Panc1 (cell line): ENCODE data around the gene TPST2. TPM values are rescaled to one million over a fixed set of nuclear protein-coding genes. Genes with fewer than 3 reads are reported as not detected.

ENCODE experiments used
- ATAC-seq: fragments of 200-7000 bp; cut with Tn5 transposase; 2 replicates; pipeline ENCODE4 v1.9.1; 2020; ENCODE audit warnings: mild to moderate bottlenecking, moderate library complexity
- BruUV-seq: library from RNA; stranded (reverse); fragments of 400-500 nt; replicated peaks from 2 replicates; lab custom pipeline; 2021; lab: Mats Ljungman, UMichigan
- CTCF ChIA-PET: fragments of 300-600 bp; sonication (Branson Sonifier 250); formaldehyde crosslinking; loops from one replicate; lab custom pipeline; 2022; ENCODE audit warnings: antibody characterized with exemption; lab: Charles Lee
- POLR2A ChIA-PET: fragments of 300-600 bp; sonication (Branson Sonifier 250); formaldehyde crosslinking; loops from one replicate; lab custom pipeline; 2022; ENCODE audit warnings: antibody characterized with exemption; lab: Charles Lee
- DNase-seq: peaks from one replicate; pipeline ENCODE4 v3.0.0-alpha.2; 2010; ENCODE audit warnings: low read depth, low spot score
- H3K27ac ChIP-seq: 2 replicates; pipeline ENCODE4 v1.5.1; 2011; ENCODE audit warnings: mild to moderate bottlenecking, low read length, inconsistent platforms
- H3K27me3 ChIP-seq: fragments of 200-500 bp; sonication (Bioruptor generic); 2 replicates; pipeline ENCODE4 v1.6.0; 2014; ENCODE audit warnings: low read length, inconsistent platforms; ENCODE audit not compliant: control insufficient read depth, insufficient read depth
- H3K36me3 ChIP-seq: fragments of 200-500 bp; sonication (Bioruptor generic); 2 replicates; pipeline ENCODE4 v1.5.1; 2014; ENCODE audit warnings: inconsistent platforms, mild to moderate bottlenecking, low read length, moderate library complexity; ENCODE audit not compliant: control insufficient read depth, insufficient read depth
- H3K4me1 ChIP-seq: 2 replicates; pipeline ENCODE4 v1.5.1; 2011; ENCODE audit warnings: inconsistent platforms, mild to moderate bottlenecking, low read length, moderate library complexity; ENCODE audit not compliant: control insufficient read depth, insufficient read depth
- H3K4me3 ChIP-seq, 2 experiments: 2 replicates each; pipeline ENCODE4 v1.5.1; 2011 to 2012; ENCODE audit warnings: low read depth in 2 of 2, low read length in 2 of 2, mild to moderate bottlenecking in 2 of 2, inconsistent platforms in 1 of 2, moderate library complexity in 1 of 2
- H3K9me3 ChIP-seq: fragments of 200-500 bp; sonication (Bioruptor generic); 2 replicates; pipeline ENCODE4 v1.5.1; 2014; ENCODE audit warnings: low read depth, mild to moderate bottlenecking, inconsistent platforms, low read length, moderate library complexity; ENCODE audit not compliant: control insufficient read depth, insufficient read depth
- POLR2AphosphoS5 ChIP-seq: IDR thresholded peaks from 2 replicates; pipeline ENCODE4 v1.6.1; 2012; ENCODE audit warnings: mild to moderate bottlenecking, low read depth, low read length, moderate library complexity
- SIN3A ChIP-seq: IDR thresholded peaks from 2 replicates; pipeline ENCODE4 v1.6.1; 2012; ENCODE audit warnings: low read depth, mild to moderate bottlenecking, low read length, moderate library complexity, borderline replicate concordance; ENCODE audit not compliant: insufficient read depth
- TCF7L2 ChIP-seq: IDR thresholded peaks from 2 replicates; pipeline ENCODE4 v1.6.1; 2011; ENCODE audit warnings: mild to moderate bottlenecking, low read depth, low read length, inconsistent platforms
- in situ Hi-C: cut with HindIII; loops from 2 replicates; pipeline ENCODE4 v1.10.0; 2016; ENCODE audit warnings: low sequenced_read_pairs, low pct_unique_long_range_greater_than_20kb
- intact Hi-C: fragments of 100-400 bp; cut with micrococcal nuclease; formaldehyde crosslinking; loops from one replicate; pipeline ENCODE4 v1.10.0; 2022; ENCODE audit not compliant: unreplicated experiment
- total RNA-seq: library from RNA; stranded (reverse); gene quantifications from one replicate; pipeline ENCODE4 v1.2.1, GENCODE V29; 2021; ENCODE audit not compliant: unreplicated experiment
- TF ChIP-seq, protein P1 (sequence below): fragments of 450-650 bp; IDR thresholded peaks from 2 replicates; pipeline ENCODE4 v1.5.1; 2017; ENCODE audit warnings: mild to moderate bottlenecking
- TF ChIP-seq, protein P2 (sequence below), 2 experiments: IDR thresholded peaks; 2 replicates each; pipeline ENCODE4 v1.6.1; 2011 to 2012; ENCODE audit warnings: low read depth in 2 of 2, control low read depth in 1 of 2, low read length in 1 of 2, mild to moderate bottlenecking in 1 of 2, moderate library complexity in 1 of 2; ENCODE audit not compliant: insufficient read depth in 1 of 2

Gene TPST2
- total RNA-seq, 1 experiment from 2014 or later = 7.1 TPM

- no TSS peak for BruUV-seq
- Histone ChIP-seq H3K4me1 (no peaks in the 10 kb centered on the region), H3K4me3 (no peak overlapping the region), H3K36me3 (no peaks in the 10 kb centered on the region), H3K27me3 (no peaks in the 10 kb centered on the region), H3K27ac (no peak overlapping the region), H3K9me3 (no peaks in the 10 kb centered on the region)
- POLR2A ChIA-PET = no interaction called here
- ATAC-seq (no peak), DNase-seq (no peak)
- intact Hi-C loops (no loop called here), in situ Hi-C loops (no loop called here)
- CTCF ChIA-PET = no interaction called here
- TF ChIP-seq POLR2AphosphoS5 = no peak
These were observed 31.6 kb downstream of the TPST2 start for GRCh38 chr22:26558248-26558895.

GRCh38 chr22:26556904-26557303 is 33.0 kb downstream of the TPST2 start:
- no peak for TF ChIP-seq SIN3A
- TF ChIP-seq, protein P1, sequence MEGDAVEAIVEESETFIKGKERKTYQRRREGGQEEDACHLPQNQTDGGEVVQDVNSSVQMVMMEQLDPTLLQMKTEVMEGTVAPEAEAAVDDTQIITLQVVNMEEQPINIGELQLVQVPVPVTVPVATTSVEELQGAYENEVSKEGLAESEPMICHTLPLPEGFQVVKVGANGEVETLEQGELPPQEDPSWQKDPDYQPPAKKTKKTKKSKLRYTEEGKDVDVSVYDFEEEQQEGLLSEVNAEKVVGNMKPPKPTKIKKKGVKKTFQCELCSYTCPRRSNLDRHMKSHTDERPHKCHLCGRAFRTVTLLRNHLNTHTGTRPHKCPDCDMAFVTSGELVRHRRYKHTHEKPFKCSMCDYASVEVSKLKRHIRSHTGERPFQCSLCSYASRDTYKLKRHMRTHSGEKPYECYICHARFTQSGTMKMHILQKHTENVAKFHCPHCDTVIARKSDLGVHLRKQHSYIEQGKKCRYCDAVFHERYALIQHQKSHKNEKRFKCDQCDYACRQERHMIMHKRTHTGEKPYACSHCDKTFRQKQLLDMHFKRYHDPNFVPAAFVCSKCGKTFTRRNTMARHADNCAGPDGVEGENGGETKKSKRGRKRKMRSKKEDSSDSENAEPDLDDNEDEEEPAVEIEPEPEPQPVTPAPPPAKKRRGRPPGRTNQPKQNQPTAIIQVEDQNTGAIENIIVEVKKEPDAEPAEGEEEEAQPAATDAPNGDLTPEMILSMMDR = no peak
- no peak for TF ChIP-seq TCF7L2
- TF ChIP-seq, protein P2, sequence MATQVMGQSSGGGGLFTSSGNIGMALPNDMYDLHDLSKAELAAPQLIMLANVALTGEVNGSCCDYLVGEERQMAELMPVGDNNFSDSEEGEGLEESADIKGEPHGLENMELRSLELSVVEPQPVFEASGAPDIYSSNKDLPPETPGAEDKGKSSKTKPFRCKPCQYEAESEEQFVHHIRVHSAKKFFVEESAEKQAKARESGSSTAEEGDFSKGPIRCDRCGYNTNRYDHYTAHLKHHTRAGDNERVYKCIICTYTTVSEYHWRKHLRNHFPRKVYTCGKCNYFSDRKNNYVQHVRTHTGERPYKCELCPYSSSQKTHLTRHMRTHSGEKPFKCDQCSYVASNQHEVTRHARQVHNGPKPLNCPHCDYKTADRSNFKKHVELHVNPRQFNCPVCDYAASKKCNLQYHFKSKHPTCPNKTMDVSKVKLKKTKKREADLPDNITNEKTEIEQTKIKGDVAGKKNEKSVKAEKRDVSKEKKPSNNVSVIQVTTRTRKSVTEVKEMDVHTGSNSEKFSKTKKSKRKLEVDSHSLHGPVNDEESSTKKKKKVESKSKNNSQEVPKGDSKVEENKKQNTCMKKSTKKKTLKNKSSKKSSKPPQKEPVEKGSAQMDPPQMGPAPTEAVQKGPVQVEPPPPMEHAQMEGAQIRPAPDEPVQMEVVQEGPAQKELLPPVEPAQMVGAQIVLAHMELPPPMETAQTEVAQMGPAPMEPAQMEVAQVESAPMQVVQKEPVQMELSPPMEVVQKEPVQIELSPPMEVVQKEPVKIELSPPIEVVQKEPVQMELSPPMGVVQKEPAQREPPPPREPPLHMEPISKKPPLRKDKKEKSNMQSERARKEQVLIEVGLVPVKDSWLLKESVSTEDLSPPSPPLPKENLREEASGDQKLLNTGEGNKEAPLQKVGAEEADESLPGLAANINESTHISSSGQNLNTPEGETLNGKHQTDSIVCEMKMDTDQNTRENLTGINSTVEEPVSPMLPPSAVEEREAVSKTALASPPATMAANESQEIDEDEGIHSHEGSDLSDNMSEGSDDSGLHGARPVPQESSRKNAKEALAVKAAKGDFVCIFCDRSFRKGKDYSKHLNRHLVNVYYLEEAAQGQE (IDR thresholded peaks at IDR 0.05; ENCODE audit: insufficient read depth in 1 of 2, low read depth in 2 of 2, low read length in 1 of 2) = no peak
- TF ChIP-seq POLR2AphosphoS5 = no peak
- ATAC-seq (no peak), DNase-seq (no peak)
- in situ Hi-C loops (no loop called here), intact Hi-C loops (no loop called here)
- BruUV-seq = no TSS peak
- H3K9me3 ChIP-seq = no peaks in the 10 kb centered on the region
- ChIA-PET CTCF (no interaction called here), POLR2A (no interaction called here)
- no peaks in the 10 kb centered on the region for H3K4me1 ChIP-seq
- H3K27me3 ChIP-seq = no peaks in the 10 kb centered on the region
- H3K27ac ChIP-seq = no peak overlapping the region
- H3K4me3 ChIP-seq = no peak overlapping the region
- no peaks in the 10 kb centered on the region for H3K36me3 ChIP-seq

GRCh38 chr22:26555478-26555877 is 34.5 kb downstream of the TPST2 start:
- intact Hi-C loops = no loop called here
- no peak for ATAC-seq
- DNase-seq = no peak
- BruUV-seq = no TSS peak
- no peaks in the 10 kb centered on the region for H3K27me3 ChIP-seq
- H3K9me3 ChIP-seq = no peaks in the 10 kb centered on the region
- in situ Hi-C loops = no loop called here
- H3K36me3 ChIP-seq = no peaks in the 10 kb centered on the region
- ChIA-PET CTCF (no interaction called here), POLR2A (no interaction called here)
- no peak overlapping the region for H3K4me3 ChIP-seq
- no peak overlapping the region for H3K27ac ChIP-seq
- TF ChIP-seq TCF7L2 (no peak), SIN3A (no peak), POLR2AphosphoS5 (no peak)
- TF ChIP-seq, protein P1 = no peak
- TF ChIP-seq, protein P2 (IDR thresholded peaks at IDR 0.05; ENCODE audit: insufficient read depth in 1 of 2, low read depth in 2 of 2, low read length in 1 of 2) = no peak
- H3K4me1 ChIP-seq = no peaks in the 10 kb centered on the region
